A673 (cell line): ENCODE data around the gene GPR22. TPM values are rescaled to one million over a fixed set of nuclear protein-coding genes. Genes with fewer than 3 reads are reported as not detected.

Source experiments
- BruUV-seq: library from RNA; stranded (reverse); fragments of 400-500 nt; replicated peaks from 2 replicates; lab custom pipeline; 2021; lab: Mats Ljungman, UMichigan
- CTCF ChIA-PET: fragments of 300-600 bp; sonication (Branson Sonifier 250); formaldehyde crosslinking; loops from one replicate; lab custom pipeline; 2022; ENCODE audit warnings: antibody characterized with exemption; lab: Charles Lee
- POLR2A ChIA-PET: fragments of 300-600 bp; sonication (Branson Sonifier 250); formaldehyde crosslinking; loops from one replicate; lab custom pipeline; 2022; ENCODE audit warnings: antibody characterized with exemption; ENCODE audit not compliant: low non-redundant PET; lab: Charles Lee
- DNase-seq: peaks from one replicate; pipeline ENCODE4 v3.0.0-alpha.2; 2015; ENCODE audit warnings: low spot score
- H3K27ac ChIP-seq: fragments of 200-600 bp; sonication (generic); 2 replicates; pipeline ENCODE4 v1.5.1; 2016; ENCODE audit warnings: mixed run types, low read depth, mild to moderate bottlenecking, mixed read lengths, antibody characterized with exemption, low read length; ENCODE audit not compliant: poor library complexity, severe bottlenecking
- H3K27me3 ChIP-seq: fragments of 200-600 bp; sonication (generic); replicated peaks from 2 replicates; pipeline ENCODE4 v1.6.1; 2017; ENCODE audit warnings: mixed run types, low read depth, mild to moderate bottlenecking, mixed read lengths, antibody characterized with exemption, low read length; ENCODE audit not compliant: insufficient read depth, poor library complexity
- H3K36me3 ChIP-seq: fragments of 200-600 bp; sonication (generic); 2 replicates; pipeline ENCODE4 v1.6.1; 2016; ENCODE audit warnings: mixed run types, mild to moderate bottlenecking, mixed read lengths, antibody characterized with exemption, low read length; ENCODE audit not compliant: insufficient read depth, poor library complexity, severe bottlenecking
- H3K4me1 ChIP-seq: fragments of 200-600 bp; sonication (generic); 2 replicates; pipeline ENCODE4 v1.6.1; 2017; ENCODE audit warnings: mixed run types, mild to moderate bottlenecking, mixed read lengths, antibody characterized with exemption, low read length; ENCODE audit not compliant: insufficient read depth, poor library complexity, severe bottlenecking
- H3K4me3 ChIP-seq: fragments of 200-600 bp; sonication (generic); 2 replicates; pipeline ENCODE4 v1.5.1; 2016; ENCODE audit warnings: low read depth, mixed run types, mild to moderate bottlenecking, mixed read lengths, low read length; ENCODE audit not compliant: poor library complexity, severe bottlenecking
- H3K9me3 ChIP-seq: fragments of 200-600 bp; sonication (generic); 2 replicates; pipeline ENCODE4 v1.6.1; 2016; ENCODE audit warnings: mixed run types, low read depth, mild to moderate bottlenecking, mixed read lengths, antibody characterized with exemption, low read length; ENCODE audit not compliant: poor library complexity, severe bottlenecking
- EZH2 ChIP-seq: fragments of 200-600 bp; sonication (generic); IDR thresholded peaks from 2 replicates; pipeline ENCODE4 v1.6.1; 2017; ENCODE audit warnings: borderline replicate concordance, low read depth, mild to moderate bottlenecking, mixed read lengths, antibody characterized with exemption, low read length; ENCODE audit not compliant: poor library complexity, severe bottlenecking
- intact Hi-C: fragments of 100-400 bp; cut with micrococcal nuclease; formaldehyde crosslinking; loops from one replicate; pipeline ENCODE4 v1.10.0; 2022; ENCODE audit not compliant: unreplicated experiment
- total RNA-seq: library from RNA; stranded (reverse); gene quantifications from 2 replicates; pipeline ENCODE4 v1.2.3, GENCODE V29; 2021
- TF ChIP-seq, protein P1 (sequence below): fragments of 300-800, 200-600 bp; sonication (generic); conservative IDR thresholded peaks from 2 replicates; pipeline ENCODE4 v1.5.1; 2017; ENCODE audit warnings: low read depth, mild to moderate bottlenecking, antibody characterized with exemption, low read length, moderate library complexity, mixed read lengths

GPR22 gene
- total RNA-seq, 1 experiment from 2014 or later, result not detected

DNA sequence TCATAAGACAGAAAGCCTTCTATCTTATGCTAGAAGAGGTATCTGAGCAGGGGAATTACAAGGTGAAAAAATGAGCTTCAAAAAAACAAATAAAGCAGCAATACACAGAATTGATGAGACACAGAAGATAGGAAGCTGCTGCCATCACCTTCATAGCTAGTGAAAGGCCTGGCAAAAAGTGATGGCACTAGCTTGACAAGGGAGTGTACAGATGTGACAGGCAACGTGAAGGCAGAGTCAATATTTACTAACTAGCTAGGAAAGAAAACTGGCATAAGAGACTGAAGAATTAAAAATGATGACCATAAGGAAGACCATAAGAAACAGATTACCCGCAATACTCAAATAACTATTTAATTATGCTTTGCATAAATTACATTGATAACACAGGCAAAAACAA lies 9.4 kb downstream of the GPR22 start:
- ChIA-PET CTCF (no interaction called here), POLR2A (no interaction called here)
- no peak for TF ChIP-seq EZH2
- TF ChIP-seq, protein P1, sequence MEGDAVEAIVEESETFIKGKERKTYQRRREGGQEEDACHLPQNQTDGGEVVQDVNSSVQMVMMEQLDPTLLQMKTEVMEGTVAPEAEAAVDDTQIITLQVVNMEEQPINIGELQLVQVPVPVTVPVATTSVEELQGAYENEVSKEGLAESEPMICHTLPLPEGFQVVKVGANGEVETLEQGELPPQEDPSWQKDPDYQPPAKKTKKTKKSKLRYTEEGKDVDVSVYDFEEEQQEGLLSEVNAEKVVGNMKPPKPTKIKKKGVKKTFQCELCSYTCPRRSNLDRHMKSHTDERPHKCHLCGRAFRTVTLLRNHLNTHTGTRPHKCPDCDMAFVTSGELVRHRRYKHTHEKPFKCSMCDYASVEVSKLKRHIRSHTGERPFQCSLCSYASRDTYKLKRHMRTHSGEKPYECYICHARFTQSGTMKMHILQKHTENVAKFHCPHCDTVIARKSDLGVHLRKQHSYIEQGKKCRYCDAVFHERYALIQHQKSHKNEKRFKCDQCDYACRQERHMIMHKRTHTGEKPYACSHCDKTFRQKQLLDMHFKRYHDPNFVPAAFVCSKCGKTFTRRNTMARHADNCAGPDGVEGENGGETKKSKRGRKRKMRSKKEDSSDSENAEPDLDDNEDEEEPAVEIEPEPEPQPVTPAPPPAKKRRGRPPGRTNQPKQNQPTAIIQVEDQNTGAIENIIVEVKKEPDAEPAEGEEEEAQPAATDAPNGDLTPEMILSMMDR, result no peak
- BruUV-seq, result no TSS peak
- Histone ChIP-seq H3K4me3 (no peak overlapping the region), H3K36me3 (no peaks in the 10 kb centered on the region), H3K9me3 (no peaks in the 10 kb centered on the region), H3K27ac (no peak overlapping the region), H3K27me3 (no peaks in the 10 kb centered on the region), H3K4me1 (no peaks in the 10 kb centered on the region)
- no peak for DNase-seq
- intact Hi-C loops, result no loop called here

DNA sequence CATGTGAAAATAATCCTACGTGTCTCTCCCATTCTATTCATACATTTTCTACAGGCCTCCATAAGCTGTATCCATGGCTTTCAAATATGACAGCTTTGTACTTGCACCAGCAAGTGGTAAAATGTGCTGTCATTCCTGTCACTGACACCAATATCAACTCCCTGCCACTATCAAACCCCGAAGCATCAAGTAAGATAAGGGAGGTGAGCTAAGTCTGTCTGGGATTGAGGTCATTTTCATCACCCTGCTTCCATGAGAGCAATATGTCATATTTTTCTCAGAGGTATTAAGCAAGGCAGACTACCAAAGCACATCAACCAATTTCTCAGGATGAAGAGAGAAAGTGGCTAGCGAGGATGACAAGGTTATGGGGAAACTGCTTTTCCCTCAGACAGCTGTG lies 11.1 kb downstream of the GPR22 start:
- Histone ChIP-seq H3K27me3 (no peaks in the 10 kb centered on the region), H3K36me3 (no peaks in the 10 kb centered on the region), H3K4me3 (no peak overlapping the region), H3K4me1 (no peaks in the 10 kb centered on the region), H3K27ac (no peak overlapping the region), H3K9me3 (no peaks in the 10 kb centered on the region)
- intact Hi-C loops, result no loop called here
- CTCF ChIA-PET, result no interaction called here
- TF ChIP-seq EZH2, result no peak
- TF ChIP-seq, protein P1, result no peak
- POLR2A ChIA-PET, result no interaction called here
- DNase-seq, result no peak
- no TSS peak for BruUV-seq

DNA sequence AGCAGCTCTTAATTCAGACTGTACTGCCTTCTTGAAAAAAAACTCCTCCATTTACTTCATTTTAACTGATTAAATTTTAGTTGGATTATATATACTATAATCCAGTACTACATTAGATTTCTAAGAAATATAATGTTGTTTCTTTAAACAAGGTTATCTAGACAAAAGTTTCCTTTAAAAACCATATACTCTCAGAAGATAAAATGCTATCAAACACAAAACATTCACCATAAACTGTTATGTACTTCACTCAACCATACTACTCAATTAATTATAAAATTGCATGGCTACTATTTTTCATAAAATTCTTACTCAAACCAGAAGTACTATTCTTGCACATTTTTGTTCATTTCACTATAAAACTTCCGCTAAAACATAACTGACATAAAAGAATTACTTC lies 12.7 kb downstream of the GPR22 start:
- ChIA-PET CTCF (no interaction called here), POLR2A (no interaction called here)
- no peak for DNase-seq
- no peaks in the 10 kb centered on the region for H3K4me1 ChIP-seq
- intact Hi-C loops, result no loop called here
- H3K9me3 ChIP-seq, result no peaks in the 10 kb centered on the region
- no peaks in the 10 kb centered on the region for H3K27me3 ChIP-seq
- H3K4me3 ChIP-seq, result no peak overlapping the region
- no peak overlapping the region for H3K27ac ChIP-seq
- no peak for TF ChIP-seq EZH2
- TF ChIP-seq, protein P1, result no peak
- no TSS peak for BruUV-seq
- no peaks in the 10 kb centered on the region for H3K36me3 ChIP-seq
